ENCODE measurements around the gene TBX15.

The TBX15 gene

DNA sequence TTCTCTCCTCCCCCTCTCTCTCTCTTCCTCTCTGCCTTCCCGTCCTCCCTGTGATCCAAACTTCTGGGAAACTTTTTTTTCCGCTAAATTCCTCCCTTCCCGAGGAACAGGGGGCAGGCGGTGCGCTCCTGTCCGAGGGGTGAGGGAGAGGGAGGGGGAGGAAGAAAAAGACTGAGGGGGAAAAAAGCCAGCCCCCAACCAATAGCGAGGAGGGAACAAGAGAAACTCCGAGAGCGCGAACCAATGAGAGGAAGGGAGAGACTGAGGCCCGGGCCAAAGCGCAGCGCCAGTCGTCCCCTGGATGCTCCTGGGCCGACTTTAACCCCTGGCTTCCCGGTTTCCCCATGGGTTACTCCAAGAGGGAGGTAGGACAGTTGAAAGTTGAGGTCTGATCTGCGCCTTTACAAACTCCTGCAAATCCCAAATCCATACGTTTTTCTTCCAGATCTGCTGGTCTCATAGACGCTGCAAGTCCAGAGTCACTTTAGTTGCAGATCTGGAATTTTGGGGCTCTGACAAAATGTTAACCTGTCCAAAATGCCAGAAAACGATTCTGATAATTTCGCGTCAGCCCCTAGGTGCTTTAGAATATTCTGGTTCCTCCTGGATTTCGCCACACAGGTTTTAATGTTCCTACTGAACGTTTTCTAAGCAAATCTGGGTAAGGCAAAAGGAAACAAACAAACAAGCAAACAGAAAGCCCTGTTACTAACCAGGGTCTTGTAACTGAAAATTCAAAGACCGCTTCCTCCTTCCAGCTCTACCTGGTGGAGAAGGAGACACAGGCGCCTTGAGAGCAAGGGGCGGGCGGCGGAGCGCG is at the start of gene TBX15:
Gene TBX15, minus strand, starts transcription at position 158 of the 820 bp plus-strand sequence. CDS start 548 bp downstream, outside the sequence.
- in situ Hi-C loops (cut with MboI; ENCODE audit: low sequenced_read_pairs), result no loop called here

DNA sequence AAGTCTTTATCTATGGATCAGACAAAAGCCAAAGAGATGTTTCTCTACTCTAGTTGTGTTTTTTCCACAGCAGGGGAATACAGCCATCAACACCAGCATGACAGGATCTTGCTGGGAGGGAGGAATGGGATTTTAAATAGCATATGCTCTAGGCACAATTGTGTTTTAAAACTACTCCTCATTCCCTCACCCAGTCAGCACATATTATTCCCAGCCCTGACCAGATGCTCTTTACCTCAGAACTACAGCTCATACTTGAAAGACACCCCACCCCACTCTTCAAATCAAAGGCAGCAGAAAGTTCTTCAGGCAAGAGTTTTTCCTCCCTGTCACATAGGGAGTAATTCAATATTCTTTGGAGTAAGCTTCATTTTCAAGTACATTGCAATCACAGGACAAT is 46.2 kb upstream of the TBX15 start:
- in situ Hi-C loops (cut with MboI; ENCODE audit: low sequenced_read_pairs), result no loop called here

DNA sequence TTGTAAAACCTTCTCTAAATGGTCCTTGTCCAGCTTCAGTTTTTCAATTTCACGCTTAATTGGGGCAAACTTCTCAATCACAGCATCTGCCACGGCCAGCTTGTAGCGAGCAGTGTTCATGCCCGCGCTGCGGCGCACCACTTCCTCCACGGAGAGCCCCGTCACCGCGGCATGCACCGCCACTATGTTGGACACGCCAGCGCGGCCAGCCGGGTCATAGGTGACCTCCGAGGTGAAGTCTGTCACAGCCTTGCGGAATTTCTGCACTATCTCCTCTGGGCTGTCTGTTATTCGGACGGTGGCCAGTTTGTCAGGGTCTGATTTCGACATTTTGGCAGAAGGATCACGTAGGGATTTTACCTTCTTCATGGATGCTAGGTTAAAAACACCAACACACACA is 44.8 kb upstream of the TBX15 start:
- in situ Hi-C loops (cut with MboI; ENCODE audit: low sequenced_read_pairs), result no loop called here

DNA sequence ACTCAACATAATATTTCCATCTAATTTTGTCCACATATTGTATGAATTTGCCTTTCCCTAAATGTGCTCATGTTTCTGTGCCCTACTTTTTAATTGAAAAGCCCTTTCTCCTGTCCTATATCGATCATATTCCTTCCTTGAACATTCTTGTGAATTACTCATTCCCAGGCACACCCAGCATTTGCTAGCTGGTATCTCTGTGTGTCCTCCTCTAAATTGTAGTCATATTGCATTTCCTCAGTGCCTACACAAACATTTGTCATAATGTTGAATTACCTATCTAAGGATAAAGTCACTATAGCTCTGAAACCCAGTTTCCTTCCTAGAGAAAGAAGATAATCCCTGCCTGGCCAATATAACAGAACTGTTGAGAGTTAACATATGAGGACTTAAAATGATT is 39.6 kb upstream of the TBX15 start:
- in situ Hi-C loops (cut with MboI; ENCODE audit: low sequenced_read_pairs), result no loop called here

GRCh38 chr1:119026956-119027355 is 38.8 kb upstream of the TBX15 start:
- in situ Hi-C loops (cut with MboI; ENCODE audit: low sequenced_read_pairs), result no loop called here

DNA sequence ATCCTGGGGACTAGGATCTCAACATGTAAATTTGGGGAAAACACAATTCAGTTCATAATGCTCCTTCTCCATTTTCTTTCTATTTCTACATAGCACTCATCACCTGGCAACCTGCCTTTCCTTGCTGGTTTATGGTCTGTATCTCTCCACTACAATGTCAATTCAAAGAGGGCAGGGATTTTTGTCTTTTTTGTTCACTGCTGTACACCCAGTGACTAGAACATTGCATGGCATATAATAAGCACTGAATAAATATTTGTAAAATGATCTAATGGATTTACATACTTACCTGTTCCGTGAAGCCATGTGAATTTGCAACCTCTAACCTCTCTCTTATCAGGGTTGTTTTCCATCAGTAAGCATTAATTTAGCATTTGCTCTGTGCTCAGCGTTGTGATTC is 27.4 kb upstream of the TBX15 start:
- in situ Hi-C loops (cut with MboI; ENCODE audit: low sequenced_read_pairs), result no loop called here

- in situ Hi-C loops (cut with MboI; ENCODE audit: low sequenced_read_pairs), result no loop called here
Observed at GRCh38 chr1:119012383-119012782, 24.2 kb upstream of the TBX15 start.

DNA sequence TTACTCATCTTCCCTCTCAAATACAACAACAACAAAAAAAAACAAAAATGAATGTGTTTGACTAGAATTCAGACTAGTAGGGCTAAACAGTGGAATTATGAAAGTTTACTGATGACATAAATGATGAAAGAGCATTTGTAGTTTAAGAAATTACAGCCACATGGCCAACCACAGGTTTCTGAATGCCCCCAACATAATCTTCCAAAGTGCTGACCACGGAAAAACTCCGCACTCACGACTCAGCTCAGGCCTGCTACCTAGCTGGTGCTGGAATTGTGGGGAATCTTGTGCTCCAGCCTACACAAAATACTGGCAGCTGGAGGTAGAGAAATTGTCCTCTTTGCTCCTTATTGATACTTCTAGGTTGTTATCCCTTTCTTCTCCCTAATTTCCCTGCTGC is 23.6 kb upstream of the TBX15 start:
- in situ Hi-C loops (cut with MboI; ENCODE audit: low sequenced_read_pairs), result no loop called here

DNA sequence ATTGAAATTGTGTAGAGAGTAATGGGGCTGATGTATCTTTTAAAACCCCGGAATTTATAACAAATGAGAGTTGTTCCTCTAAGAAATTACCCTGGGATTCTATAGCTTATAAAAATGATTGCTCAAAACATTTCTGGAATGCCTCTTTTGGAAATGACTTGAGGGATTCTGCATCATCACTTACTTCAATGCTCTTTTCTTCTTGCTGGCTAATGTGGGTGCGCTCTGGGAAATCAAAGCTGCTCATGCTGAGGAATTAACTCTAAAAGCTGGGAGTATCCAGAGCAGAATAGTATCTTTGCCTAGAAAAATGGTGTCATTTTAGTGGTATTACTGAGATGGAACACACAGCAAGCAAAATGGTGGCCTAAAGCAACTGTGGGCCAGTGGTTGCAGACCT is 23.0 kb upstream of the TBX15 start:
- in situ Hi-C loops (cut with MboI; ENCODE audit: low sequenced_read_pairs), result no loop called here

DNA sequence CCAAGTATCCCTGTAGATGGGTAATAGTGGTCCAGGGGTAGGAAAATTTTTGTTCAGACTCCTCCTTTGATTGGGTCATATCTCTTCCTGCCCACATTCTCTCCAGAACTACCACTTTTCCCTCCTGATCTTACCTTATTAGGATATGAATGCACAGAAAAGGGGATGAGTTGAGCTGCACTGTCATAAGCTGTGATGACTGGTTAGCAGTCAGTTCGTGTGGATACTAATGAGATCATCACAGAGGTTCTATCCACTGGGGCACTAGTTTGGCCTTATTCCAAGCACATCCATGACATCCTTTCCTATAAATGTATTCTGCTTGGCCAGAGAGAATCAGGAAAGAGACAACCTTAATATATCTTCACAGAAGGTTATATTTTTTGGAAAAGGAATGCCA is 22.1 kb upstream of the TBX15 start:
- in situ Hi-C loops (cut with MboI; ENCODE audit: low sequenced_read_pairs), result no loop called here

DNA sequence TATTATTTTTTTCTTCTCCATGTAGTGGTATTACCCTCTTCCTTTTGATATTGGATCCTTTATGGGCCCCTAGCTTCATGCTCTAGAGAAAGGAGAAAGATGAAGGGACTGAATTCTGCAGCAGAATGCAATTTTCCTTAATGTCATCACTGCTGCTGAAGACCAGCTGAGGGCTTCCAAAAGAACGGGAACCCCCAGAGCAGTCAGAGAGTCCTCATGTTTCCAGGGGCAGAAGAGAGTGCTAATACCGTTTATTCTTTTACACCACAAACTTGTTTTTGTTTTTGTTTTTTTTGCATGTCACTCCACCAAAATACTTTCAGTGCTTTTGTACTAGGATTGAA is 21.1 kb upstream of the TBX15 start:
- in situ Hi-C loops (cut with MboI; ENCODE audit: low sequenced_read_pairs), result no loop called here

DNA sequence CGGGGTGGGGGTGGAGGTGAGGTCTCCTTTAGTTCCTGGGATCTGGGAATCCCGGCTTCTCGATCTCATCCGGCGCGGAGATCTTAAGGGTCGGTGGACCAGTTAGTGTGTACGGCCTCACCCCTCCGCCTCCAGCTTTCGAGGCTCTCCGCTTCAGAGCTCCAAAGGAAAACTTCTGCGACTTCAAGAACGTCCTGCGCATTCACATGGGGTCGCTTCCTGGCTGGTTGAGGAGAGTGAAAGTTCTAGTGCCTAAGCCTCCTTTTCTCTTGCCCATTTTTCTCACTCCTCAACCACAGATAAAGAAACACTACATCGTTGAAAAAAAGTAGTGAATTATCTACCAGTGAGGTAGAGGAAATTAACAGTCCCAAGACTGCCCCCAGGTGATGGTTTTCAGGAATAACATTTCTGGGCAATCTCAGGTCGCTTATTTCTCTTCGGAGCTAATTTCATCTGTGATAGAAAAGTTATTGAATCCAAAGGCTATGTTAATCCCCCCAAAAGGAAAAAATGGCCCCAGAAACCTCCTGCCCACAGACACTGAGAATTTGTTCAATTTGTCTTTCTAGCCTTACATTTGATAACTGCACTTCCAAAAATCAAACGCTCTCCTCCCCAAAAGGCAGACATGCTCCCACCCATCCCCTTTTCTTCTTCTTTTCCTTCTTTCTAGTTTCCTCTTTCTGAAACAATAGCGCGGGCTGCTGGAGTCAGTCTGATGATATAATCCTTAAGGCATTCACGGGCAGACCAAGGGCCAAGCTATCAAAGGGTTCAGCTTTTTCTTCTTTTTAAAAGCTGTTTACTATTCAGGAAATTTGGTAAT is 20.6 kb upstream of the TBX15 start:
- in situ Hi-C loops (cut with MboI; ENCODE audit: low sequenced_read_pairs), result no loop called here

- in situ Hi-C loops (cut with MboI; ENCODE audit: low sequenced_read_pairs), result no loop called here
Observed at GRCh38 chr1:119007670-119008482, 19.7 kb upstream of the TBX15 start.

DNA sequence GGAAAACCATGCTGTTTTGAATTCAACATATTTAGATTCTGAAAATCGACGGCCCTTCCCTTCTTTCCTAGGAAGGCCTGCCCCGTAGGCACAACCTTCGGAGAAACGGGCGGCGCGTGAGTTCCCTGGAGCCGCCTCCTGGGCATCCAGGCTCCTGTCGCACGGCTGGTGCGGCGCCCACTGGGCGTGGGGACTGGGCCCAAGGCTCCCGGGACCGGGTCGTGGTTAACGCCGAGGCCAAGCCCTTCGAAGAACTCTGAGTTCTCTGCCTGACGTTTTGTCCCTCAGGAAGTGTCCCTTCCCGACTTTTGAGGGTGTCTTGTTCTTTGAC is 19.2 kb upstream of the TBX15 start:
- in situ Hi-C loops (cut with MboI; ENCODE audit: low sequenced_read_pairs), result no loop called here

- in situ Hi-C loops (cut with MboI; ENCODE audit: low sequenced_read_pairs), result no loop called here
Observed at GRCh38 chr1:119006406-119007279, 18.5 kb upstream of the TBX15 start.

GRCh38 chr1:119005724-119006405 is 17.7 kb upstream of the TBX15 start:
- in situ Hi-C loops (cut with MboI; ENCODE audit: low sequenced_read_pairs), result no loop called here

DNA sequence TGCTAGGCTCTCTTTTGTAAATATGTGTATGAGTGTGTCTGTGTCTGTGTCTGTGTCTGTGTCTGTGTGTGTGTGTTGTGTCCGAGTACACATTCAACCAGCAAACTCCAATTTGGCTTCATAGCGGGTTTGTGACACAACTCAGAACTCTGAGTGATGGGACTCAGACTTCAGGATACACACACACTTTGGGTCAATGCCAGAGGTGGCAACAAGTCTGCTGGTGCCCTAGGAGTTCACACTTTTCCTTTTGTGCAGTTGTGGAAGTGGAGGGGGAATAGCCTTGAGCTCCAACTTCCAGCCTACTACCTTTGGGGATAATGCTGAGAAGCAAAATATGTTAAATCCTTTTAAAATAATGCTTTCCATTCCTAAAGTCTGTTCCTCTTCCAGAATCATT is 16.6 kb upstream of the TBX15 start:
- in situ Hi-C loops (cut with MboI; ENCODE audit: low sequenced_read_pairs), result no loop called here

- in situ Hi-C loops (cut with MboI; ENCODE audit: low sequenced_read_pairs), result no loop called here
Observed at GRCh38 chr1:119004129-119004527, 16.0 kb upstream of the TBX15 start.

DNA sequence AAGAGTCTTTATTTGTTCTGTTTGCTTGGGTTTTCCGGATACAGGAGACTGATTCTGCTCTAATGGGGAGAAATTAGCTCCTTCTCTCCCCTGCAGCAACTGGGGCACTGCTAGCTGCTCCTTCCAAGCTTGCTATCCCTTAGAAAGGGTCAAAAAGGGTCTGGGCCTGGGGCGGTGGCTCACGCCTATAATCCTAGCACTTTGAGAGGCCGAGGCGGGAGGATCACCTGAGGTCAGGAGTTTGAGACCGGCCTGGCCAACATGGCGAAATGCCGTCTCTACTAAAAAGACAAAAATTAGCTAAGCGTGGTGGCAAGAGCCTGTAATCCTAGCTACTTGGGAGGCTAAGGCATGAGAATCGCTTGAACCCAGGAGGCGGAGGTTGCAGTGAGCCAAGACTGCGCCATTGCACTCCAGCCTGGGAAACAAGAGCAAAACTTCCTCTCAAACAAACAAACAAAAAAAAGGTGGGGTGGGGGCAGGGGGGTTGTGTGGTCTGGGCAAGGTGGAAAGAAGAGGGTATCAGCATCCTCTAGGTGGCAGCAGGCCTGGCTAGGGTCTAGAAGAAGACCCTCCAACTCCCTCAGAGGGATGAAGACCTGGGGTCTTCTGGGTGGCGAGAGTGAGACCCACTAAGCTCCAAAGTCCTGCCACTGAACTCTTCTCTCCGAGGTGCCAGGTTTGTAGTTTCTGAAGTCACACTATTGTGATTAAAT is 15.4 kb upstream of the TBX15 start:
- in situ Hi-C loops (cut with MboI; ENCODE audit: low sequenced_read_pairs), result no loop called here
